Stimulated activated CD8-positive, alpha-beta memory T cell treated with anti-CD3 and anti-CD28 coated beads, Interleukin-4, amount 100 ng/mL, for 1 hour (primary cell): Measurements from ENCODE around the gene KRTAP5-3.
A peak's percentile ranks its signal among the peaks of the same experiment; 100 is the strongest.
"Not testable (repeated sequence)": the region's sequence is repeated elsewhere in the genome, so short reads cannot be mapped to it uniquely, and the experiment has no call there.

ENCODE experiments used
- DNase-seq, 2 donors: peaks; one replicate each; pipeline ENCODE4 v3.0.0-alpha.2; 2020; ENCODE audit warnings: low read depth in 2 of 2, low spot score in 1 of 2

The KRTAP5-3 gene, protein sequence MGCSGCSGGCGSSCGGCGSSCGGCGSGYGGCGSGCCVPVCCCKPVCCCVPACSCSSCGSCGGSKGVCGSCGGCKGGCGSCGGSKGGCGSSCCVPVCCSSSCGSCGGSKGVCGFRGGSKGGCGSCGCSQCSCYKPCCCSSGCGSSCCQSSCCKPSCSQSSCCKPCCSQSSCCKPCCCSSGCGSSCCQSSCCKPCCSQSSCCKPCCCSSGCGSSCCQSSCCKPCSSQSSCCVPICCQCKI

DNA sequence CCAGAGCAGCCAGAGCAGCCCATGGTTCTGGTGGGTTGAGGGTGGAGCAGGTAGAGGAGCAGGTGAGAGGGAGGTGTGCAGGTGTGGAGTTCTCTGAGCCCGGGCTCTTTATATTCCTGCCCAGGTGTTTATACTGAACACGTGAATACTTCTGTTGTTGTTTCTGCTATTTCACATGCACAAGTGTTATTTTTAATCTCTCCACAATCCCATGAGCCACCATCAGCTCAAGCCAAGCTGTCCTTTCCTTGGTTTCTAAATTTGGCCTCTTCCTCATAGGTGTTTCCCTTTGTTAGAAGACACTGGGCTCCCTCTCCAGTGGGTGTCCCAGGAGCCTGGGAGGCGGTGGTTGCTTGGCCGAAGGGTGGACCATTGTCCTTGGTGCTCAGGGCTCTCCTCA, at the start of gene KRTAP5-3:
TSS of gene KRTAP5-3 (minus strand) at position 101 of the 400 bp plus-strand sequence. CDS start at position 23, 78 bp downstream.
- no peak for DNase-seq

DNA sequence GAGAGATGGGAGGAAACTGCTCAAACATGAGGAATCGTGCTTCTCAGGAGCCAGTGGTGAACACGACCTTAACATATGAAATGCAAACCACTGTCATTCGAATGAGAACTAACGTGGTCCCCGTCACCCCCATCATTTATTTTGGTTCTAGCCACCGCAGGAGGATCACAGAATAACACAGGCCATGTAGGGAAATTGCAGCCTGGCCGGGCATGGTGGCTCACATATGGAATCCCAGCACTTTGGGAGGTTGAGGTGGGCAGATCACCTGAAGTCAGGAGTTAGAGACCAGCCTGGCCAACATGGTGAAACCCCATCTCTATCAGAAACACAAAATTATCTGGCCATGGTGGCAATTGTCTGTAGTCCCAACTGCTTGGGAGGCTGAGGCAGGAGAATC, 48.4 kb upstream of the KRTAP5-3 start:
- DNase-seq = no peak

DNA sequence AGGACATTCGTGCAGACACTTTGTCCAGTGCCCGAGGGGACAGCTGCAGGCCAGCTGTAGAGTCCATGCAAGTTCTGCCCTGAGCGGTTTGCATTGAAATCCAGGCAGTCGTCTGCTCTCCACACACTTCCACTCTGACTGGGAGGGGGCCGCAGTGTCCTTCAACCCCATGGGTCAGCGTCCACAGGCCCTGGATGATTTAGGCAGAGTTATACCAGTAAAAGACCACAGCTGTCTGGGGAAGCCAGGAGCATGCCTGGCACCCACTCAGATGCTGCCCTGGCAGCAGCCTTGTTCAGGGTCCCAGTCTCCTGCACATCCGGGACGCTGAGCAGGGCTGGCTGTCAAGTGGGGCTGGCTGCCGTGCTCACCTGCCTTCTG, 47.8 kb upstream of the KRTAP5-3 start:
- no peak for DNase-seq

DNA sequence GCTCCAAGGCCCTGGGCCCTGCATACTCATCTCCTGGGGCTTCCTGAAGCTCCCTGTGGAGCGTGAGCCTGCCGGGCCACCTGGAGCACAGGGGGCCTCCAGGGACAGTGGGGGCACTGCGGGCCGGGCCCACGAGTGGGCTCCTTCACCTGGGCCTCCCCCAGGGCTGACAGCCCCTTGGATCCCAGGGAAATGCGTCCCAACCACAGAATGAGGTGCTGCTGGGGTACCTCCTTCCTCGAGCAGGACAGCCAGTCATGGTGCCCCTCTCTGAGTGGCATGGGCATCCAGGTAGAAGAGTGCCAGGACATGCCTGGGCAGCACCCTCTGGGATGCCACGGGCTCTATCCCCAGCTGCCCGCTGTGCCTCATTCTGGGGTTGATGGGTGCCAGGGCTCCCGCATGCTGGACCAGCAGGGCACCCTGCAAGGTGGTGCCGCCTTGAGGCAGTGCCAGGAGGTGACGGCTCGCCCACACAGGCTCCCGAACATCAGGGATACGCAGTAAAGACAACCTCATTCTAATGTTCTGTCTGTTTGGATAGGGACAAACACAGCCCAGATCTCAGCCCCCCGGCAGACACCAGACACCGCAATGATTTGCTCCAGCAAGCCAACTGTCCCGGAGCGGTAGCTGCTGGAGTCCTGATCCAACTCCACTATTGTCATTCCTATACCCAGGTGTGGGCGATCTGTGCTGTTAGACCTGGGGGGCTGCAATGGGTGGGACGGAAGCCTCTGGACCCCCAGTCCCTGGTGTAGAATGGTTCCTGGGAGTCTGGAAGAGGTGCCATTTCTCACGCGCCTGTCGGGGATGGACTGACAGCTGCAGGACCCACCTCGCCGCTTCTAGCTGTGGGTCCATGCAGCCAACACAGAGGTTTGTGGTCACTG, 47.2 kb upstream of the KRTAP5-3 start:
- DNase-seq = no peak

DNA sequence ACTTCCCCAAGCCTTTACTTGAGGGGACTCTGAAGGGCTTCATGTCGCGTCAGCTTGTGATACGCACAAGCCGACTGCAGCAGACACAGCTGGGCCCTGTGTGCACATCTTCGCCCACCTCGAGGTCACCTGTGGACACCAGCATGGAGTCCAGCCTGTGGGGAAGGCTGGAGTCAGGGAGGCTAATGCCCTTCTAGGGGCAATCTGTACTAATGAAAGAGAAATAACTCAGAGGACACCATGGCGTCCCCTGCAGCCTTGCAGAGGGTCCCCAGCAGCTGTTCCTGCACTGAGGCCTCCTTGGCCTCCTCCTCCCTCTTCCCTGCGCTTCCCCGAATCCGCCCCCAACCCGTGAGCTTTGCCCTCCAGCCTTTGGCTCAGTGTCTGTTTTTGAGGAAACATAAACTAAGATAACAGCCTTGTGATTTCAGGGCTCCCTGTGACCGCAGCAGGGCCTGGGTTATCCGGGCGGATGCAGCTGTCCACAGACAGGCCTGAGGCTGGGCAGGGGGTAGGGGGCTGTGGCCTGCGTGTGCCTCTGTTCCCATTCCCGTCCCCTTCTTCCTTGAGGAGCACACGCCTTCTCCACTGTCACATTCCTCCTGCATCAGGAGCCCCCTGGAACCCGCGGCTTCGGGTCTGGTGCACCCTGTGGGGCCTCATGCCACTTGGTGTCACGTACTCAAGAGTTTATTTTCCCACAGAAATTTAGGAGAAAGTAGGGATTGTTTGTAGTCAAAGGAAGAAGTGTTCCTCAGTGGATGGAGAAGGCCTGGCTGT, 46.3 kb upstream of the KRTAP5-3 start:
- no peak for DNase-seq

DNA sequence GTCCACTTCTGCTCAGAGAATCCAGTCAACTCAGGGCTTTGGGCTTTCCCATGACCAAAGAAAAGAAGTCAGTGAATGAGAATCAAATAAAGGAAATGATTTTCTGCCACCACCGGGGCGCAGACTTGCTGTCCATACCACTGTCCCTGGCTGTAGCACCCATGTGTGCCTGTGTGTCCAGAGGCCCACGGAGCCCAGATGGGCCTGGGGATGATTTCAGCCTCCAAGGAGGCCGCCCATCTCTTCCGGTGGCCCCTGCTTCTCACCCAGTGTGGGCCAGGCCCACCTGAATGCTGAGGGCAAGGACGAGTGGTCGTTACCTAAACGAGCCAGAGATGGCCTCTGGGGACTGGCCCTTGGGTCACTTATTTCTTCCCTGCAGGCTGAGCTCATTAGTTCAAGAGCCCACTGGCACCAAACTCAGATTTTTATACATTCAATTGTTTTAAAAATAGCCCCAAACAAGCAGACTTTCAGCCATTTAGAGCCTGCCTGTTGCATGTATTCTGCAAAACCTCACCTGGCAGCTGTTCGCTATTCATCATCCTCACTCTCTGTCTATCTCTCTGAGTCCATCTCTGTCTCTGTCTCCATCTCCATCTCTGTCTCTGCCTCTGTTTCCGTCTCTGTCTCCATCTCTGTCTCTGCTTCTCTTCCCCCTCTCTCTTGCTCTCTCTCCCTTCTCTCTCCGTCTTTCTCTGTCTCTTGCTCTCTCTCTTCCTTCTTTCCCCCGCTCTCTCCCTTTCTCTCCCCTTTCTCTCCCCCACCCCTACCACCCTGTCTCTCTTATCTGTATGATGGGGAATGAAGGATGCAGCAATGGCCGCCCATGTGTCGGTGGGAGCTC, 45.5 kb upstream of the KRTAP5-3 start:
- DNase-seq = no peak

DNA sequence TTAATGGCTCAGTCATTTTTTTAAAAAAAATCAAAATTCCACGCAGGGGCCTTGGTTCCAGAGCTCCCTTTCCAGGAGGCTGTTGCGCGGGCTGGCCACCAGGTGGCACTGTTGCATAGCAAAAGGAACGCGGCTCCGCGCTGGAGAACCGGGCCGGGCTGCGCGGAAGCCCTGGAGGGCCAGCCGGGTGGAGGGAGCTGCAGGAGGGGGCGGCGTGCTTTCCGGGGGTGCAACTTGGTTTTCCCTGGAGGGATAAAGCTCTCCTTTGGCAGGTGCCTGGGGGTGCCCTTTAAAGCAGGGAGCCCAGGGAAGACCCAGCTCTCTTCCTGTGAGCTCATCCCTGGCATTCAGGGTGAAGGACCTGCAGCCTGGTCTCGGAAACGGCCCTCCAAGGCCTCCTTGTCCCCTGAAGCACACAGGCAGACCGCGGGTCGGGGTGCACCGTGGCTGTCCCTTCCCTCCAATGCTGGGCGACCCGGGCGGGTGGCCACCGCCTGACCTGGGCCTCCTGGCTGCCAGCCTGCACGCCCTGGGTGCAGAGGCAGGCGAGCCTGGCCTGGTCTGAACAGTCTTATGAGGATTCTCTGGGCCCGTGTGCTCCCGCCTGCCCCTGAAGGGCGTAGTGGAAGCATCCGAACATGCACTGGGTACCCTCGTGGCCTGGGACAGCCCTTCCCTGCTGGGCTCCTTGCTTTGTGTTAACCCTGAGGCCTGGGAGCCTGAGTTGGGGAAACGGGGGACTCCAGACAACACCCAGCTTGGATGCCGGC, 44.7 kb upstream of the KRTAP5-3 start:
- peak; percentile 48 to 59 for DNase-seq

DNA sequence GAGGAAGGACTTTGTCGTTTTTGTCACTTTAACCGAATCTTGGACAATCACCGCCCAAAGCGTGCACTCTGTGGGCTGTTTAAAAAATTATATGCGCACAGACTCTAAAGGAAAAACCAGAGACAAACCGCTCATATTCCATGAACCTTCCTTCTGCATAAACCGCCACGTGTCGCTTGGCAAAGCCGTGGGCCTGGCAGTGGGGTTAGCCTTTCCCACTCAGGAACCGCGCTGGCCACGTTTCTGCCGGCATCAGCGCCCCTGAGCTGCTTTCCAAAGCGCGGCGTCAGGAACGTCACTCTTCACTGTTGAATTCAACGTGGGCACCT, 44.1 kb upstream of the KRTAP5-3 start:
- no peak for DNase-seq

DNA sequence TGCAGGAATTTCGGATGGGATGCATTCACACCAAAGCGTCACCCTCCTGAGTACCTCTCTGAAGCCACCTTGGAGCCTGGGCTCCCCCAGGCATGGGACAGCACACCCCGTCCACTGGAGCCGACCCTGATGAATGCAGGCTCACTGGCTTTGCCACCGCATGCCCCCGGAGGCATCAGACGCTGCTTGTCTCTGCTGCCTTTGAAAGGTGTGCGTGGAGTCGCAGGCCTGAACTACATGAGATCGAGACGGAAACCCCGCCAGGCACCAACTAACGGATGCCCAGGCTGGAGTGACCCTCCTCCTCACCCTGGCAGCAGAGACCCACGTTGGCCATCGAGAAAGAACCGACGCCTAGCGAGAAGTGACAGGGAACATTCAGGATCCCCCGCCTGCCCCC, 43.8 kb upstream of the KRTAP5-3 start:
- DNase-seq = no peak

DNA sequence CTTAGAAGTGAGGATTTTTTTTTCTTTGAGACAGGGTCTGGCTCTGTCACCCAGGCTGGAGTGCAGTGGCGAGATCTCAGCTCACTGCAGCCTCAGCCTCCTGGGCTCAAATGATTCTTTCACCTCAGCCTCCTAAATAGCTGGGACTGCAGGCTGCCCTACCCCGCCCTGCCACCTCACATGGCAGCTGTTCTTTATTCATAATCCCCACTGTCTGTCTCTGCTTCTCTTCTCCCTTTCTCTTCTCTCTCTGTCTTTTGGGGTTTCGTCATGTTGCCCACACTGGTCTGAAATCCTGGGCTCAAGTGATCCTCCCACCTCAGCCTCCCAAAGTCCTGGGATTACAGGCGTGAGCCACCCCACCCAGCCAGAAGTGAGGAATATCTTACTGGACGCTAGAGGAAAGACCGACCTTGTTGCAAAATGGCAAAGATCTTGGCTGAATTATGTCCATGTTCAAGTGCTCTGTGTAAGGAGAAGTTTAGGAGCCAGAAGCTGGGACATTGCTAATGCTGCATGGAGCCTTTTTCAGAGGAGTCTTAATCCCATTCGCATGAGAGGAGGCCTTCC, 43.2 kb upstream of the KRTAP5-3 start:
- DNase-seq = no peak

DNA sequence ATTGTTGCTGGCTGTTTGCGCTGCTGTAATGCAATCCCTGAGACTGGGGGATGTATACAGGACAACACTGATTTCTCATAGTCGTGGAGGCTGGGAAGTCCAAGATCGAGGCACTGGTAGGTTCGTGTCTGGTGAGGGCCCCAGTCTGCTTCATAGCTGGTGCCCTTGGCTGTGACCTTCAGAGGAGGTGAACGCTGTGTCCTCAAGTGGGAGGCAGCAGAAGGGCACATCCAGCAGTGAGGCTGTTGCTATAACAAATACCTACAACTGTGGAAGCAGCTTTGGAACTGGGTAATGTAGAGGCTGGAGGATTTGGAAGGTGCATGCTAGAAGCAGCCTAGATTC, 42.6 kb upstream of the KRTAP5-3 start:
- no peak for DNase-seq

DNA sequence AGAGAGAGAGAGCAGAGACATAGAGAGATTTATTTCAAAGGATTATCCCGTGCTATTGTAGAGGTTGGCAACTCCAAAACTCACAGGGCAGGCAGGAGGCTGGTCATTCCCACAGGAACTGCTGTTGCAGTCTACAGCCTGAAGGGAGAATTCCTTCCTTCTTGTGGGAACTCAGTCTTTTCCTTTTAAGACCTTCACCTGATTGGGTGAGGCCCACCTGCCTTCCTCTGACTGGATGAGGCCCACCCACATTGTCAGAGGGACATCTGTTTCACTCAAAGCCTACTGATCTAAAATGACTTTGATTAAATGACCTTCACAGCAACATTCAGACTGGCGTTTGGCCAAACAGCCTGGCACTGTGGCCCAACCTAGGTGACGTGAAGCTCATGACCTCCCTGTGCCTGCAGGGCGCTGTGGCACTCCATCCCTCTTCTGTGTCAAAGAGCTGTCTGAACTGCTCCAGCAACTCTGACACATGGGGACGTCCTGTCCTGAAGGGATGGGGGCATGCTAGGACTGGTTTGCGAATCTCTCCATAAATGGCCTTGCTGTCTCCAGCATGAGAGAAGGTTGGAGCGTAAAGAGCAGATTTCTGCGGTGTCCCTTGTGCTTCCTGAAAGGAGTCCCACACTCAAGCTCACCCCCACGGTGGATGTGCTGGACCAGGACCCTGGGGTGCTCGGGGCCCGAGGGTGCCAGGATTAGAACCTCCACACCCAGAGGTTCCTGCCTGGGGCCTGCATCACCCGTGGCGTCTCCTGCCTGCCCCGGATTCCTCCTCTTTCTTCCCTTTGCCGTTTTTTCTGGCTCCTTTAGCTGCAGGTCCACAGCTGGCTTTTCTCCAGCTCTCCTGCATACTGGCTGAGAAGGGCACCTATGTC, 42.0 kb upstream of the KRTAP5-3 start:
- DNase-seq = no peak

DNA sequence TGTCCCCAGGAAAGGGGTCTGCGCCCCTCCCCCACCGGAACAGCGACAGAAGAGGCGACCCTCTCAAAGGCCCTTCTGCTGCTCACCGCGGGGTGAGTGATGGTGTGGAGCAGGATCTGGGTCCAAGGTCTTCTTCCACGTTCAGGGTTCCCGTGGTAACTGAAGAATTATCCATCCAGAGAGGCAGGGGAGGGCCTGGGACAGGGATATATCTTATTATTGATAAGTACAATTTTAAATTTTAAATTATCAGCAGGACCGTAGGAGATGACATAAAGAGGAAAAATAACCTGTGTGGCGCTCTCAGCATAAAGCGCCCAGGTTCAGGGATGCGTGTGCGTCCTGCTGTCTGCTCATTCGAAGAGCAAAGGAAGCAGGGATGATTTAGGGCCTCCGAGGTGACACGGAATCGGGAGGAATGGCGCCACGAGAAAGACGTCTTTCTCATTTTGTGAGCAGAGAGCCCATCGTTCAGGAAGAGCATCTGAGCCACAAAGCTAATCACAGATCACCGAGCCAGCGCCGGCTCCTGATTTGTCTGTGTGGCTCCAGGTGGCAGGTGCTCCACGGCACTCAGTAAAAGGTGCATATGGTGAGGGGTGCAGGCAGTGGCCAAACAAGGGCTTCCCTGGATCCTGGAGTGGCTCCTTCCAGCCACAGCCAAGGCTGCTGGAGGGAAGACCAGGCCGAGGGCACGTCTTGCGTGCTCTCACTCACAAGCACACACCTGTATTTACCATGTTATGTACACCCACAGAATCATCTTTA, 40.6 kb upstream of the KRTAP5-3 start:
- no peak for DNase-seq

DNA sequence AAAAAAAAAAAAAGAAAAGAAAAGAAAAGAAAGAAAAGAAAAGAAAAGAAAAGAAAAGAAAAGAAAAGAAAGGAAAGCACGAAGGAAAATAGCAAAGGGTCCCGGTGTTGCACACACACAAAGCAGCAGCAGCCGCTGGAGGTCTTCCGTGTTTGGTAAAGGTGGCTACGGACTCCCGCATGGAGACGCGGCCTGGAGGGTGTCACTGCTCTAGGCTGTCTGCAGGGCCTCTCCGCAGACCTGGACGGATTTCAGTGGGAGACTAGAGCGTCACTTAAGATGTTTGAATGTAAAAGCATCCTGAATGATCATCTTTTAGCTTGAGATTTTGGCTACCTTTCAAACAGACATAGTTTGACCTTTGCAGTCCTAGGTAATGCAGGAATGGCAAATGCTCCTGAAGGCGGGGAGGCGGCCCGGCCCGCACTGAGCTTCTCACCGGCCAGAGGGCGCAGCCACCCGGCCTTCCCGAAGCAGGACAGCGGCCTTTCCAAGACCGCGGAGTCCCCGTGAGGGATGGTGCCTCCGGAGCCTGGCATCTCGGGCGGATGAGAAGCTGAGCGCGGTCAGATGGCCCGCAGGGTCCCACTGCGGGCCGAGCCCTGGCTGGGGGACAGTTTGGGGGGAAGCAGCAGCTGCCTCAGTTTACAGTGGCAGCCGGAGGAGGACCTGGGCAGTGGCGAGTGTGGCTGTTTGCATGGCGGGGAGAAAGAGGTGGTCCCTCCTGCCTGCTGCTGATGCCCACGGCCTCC, 39.8 kb upstream of the KRTAP5-3 start:
- no peak for DNase-seq

DNA sequence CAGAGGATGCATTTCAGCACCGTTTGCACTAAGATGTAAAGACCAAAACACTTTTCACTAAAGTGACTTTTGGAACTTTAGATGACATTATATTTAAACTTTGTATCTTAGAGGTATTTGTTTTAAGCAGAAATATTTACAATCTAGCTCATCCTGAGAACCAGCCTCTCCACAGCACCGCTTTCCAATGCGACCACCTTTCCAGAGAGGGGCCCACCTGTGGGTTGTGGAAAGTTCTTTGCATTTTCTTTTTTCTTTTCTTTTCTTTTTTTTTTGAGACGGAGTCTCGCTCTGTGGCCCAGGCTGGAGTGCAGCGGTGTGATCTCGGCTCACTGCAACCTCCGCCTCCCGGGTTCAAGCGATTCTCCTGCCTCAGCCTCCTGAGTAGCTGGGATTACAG, 38.3 kb upstream of the KRTAP5-3 start:
- DNase-seq = not testable (repeated sequence)

DNA sequence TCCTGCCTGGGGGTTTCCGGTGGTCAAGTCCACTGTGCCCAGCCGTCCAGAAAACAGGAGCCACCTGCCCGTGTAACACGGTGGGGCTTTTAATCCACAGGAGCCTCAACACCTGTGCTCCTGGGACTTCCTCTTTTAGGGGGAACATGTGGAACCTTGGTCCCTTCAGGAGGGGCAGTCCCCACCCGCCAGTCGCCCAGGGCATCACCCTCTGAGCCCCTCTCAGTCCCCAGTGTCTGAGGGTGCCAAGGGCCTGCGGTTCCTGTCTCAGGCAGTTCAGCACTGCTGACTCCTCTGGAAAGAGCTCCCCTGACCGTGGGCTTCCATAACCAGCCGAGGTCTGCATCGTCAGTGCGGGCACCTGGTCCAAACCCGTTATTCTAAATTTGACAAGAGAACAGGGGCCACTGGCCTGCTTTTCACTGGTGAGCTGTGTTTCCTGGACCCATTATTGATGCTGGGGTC, 37.1 kb upstream of the KRTAP5-3 start:
- no peak for DNase-seq

DNA sequence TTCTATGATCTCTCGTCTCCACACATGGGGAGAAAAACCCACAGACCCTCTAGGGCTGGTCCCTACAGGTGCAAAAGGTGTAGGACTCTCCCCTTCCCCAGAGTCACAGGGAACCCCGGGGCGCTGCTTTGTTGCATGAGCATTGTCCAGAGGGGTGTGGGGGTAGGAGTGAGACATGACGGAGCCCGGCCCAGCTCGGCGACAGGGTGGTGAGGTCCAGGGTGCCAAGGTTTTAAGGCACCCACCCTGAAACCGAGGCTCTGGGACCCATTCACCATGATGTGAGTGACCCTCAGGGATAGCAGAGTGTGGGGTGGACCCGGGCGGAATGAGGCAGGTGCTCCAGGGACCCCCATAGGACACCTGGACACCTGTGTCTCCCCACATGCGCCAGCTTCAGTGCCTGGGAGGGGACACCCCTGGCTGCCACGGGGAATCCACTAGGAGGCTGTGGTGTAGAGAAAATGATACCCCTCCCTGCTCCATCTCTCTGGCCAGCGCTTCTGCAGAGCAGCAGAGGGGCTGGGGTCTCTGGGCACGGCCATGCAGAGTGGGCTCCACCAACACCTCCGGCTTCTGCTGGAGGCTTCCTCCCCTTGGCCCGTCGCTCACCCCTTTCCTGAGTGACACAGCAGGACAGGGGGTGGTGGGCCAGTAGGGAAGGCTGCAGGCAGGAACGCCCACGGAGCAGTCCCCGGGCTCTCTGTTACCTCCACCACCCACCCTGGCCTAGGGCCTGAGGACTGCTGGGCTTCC, 36.5 kb upstream of the KRTAP5-3 start:
- DNase-seq = no peak
